ENCODE measurements around the gene COPZ1.
A peak's percentile ranks its signal among the peaks of the same experiment; 100 is the strongest.

The COPZ1 gene

GRCh38 chr12:54358191-54358944, 33.4 kb downstream of the COPZ1 start:
- ATAC-seq (peak; percentile 31), DNase-seq (peak; percentile 52)

GRCh38 chr12:54358945-54359761, 34.2 kb downstream of the COPZ1 start:
- ATAC-seq, result peak; percentile 97
- DNase-seq, result peak; percentile 89

- DNase-seq (no peak), ATAC-seq (no peak)
Measured at GRCh38 chr12:54359762-54360351, 34.9 kb downstream of the COPZ1 start.

GRCh38 chr12:54360717-54361456, 36.0 kb downstream of the COPZ1 start:
- peak; percentile 76 for DNase-seq
- no peak for ATAC-seq

- no peak for DNase-seq
- ATAC-seq, result no peak
Measured at GRCh38 chr12:54363047-54363446, 38.1 kb downstream of the COPZ1 start.

- no peak for ATAC-seq
- no peak for DNase-seq
Measured at GRCh38 chr12:54363618-54364017, 38.7 kb downstream of the COPZ1 start.

GRCh38 chr12:54364413-54364812, 39.5 kb downstream of the COPZ1 start, which contains the start of gene GPR84:
Gene GPR84, minus strand, starts transcription at chr12:54364486. Its CDS starts 635 bp downstream, at chr12:54363851.
- ATAC-seq, result peak; percentile 46
- no peak for DNase-seq

GRCh38 chr12:54368025-54368708, 43.2 kb downstream of the COPZ1 start:
- DNase-seq, result no peak
- peak; percentile 3 for ATAC-seq

GRCh38 chr12:54368709-54369596, 44.0 kb downstream of the COPZ1 start:
- peak; percentile 77 for ATAC-seq
- peak; percentile 95 for DNase-seq

GRCh38 chr12:54369597-54370131, 44.7 kb downstream of the COPZ1 start:
- DNase-seq (no peak), ATAC-seq (no peak)

- no peak for ATAC-seq
Measured at GRCh38 chr12:54370171-54370730, 45.3 kb downstream of the COPZ1 start.

GRCh38 chr12:54371328-54372112, 46.6 kb downstream of the COPZ1 start:
- no peak for ATAC-seq

More at GRCh38 chr12:54370171-54370730, 45.3 kb downstream of the COPZ1 start:
- peak; percentile 34 for DNase-seq

GRCh38 chr12:54372113-54372806, 47.3 kb downstream of the COPZ1 start:
- ATAC-seq, result no peak
- no peak for DNase-seq

More at GRCh38 chr12:54371328-54372112, 46.6 kb downstream of the COPZ1 start:
- no peak for DNase-seq

GRCh38 chr12:54373649-54374561, 49.0 kb downstream of the COPZ1 start:
- ATAC-seq (peak; percentile 82), DNase-seq (peak; percentile 52)

- no peak for ATAC-seq
Measured at GRCh38 chr12:54374562-54375258, 49.8 kb downstream of the COPZ1 start.

GRCh38 chr12:54375259-54375579, 50.3 kb downstream of the COPZ1 start:
- DNase-seq (no peak), ATAC-seq (no peak)

More at GRCh38 chr12:54374562-54375258, 49.8 kb downstream of the COPZ1 start:
- DNase-seq, result no peak

- ATAC-seq, result no peak
- no peak for DNase-seq
Measured at GRCh38 chr12:54376596-54376995, 51.7 kb downstream of the COPZ1 start.
